Subcutaneous abdominal adipose tissue (tissue), 5 donors: ENCODE data around the gene OR6S1.

Experiments
- H3K27ac ChIP-seq: one replicate; pipeline ENCODE4 v1.7.0; 2013; ENCODE audit warnings: low read depth, mild to moderate bottlenecking, inconsistent platforms, low read length, moderate library complexity
- H3K27me3 ChIP-seq, 5 donors: one replicate each; pipeline ENCODE4 v1.7.0; 2013; ENCODE audit warnings: low read length in 5 of 5, inconsistent platforms in 1 of 5; ENCODE audit not compliant: control insufficient read depth in 5 of 5, insufficient read depth in 4 of 5
- H3K36me3 ChIP-seq, 5 donors: one replicate each; pipeline ENCODE4 v1.7.0; 2013; ENCODE audit warnings: low read length in 5 of 5; ENCODE audit not compliant: control insufficient read depth in 5 of 5, insufficient read depth in 5 of 5
- H3K4me1 ChIP-seq, 5 donors: one replicate each; pipeline ENCODE4 v1.7.0; 2013; ENCODE audit warnings: low read length in 5 of 5, mild to moderate bottlenecking in 3 of 5, moderate library complexity in 1 of 5; ENCODE audit not compliant: control insufficient read depth in 5 of 5, insufficient read depth in 5 of 5
- H3K4me3 ChIP-seq, 5 donors: one replicate each; pipeline ENCODE4 v1.7.0; 2013; ENCODE audit warnings: low read length in 5 of 5, low read depth in 1 of 5
- H3K9ac ChIP-seq, 5 donors: one replicate each; pipeline ENCODE4 v1.7.0; 2013; ENCODE audit warnings: low read length in 5 of 5, mild to moderate bottlenecking in 4 of 5, moderate library complexity in 3 of 5
- H3K9me3 ChIP-seq, 5 donors: one replicate each; pipeline ENCODE4 v1.7.0; 2013; ENCODE audit warnings: low read length in 5 of 5; ENCODE audit not compliant: control insufficient read depth in 5 of 5
- donor health status: healthy.
- donor health status: healthy.
- donor health status: healthy.
- donor health status: healthy.
- donor health status: healthy.

Gene OR6S1

DNA sequence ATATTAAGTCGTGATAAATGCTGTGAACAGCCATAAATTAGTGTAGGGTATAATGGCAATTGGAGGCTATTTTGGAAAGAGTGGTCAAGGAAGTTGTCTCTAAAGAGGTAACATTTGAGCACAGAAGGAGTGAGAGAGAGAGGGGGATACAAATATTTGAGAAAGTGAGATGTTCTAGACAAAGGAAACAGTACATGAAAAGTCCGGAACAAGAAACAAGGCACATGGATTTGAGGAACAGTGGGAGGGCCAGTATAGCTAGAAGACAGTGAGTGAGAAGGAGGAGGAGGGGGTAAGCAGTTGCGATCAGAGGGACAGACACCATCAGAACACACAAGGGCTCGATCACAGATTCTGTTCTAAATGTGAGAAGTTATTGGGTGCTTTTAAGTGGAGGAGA is 30.2 kb downstream of the OR6S1 start:
- Histone ChIP-seq H3K9me3 (no peaks in the 10 kb centered on the region), H3K36me3 (no peaks in the 10 kb centered on the region), H3K27me3 (no peaks in the 10 kb centered on the region), H3K4me3 (no peak overlapping the region), H3K27ac (no peak overlapping the region), H3K4me1 (peaks cover 5 to 36% (median 29%) of the 10 kb centered on the region in 5 donors), H3K9ac (no peak overlapping the region)

GRCh38 chr14:20610002-20610765 is 31.3 kb downstream of the OR6S1 start:
- H3K27ac ChIP-seq: peak overlapping the region; percentile 64
- H3K9ac ChIP-seq: peak overlapping the region; percentile 40 to 85 (median 76)
- H3K9me3 ChIP-seq: no peaks in the 10 kb centered on the region
- H3K4me1 ChIP-seq: peaks cover 5 to 36% (median 29%) of the 10 kb centered on the region in 5 donors
- H3K36me3 ChIP-seq: no peaks in the 10 kb centered on the region
- H3K4me3 ChIP-seq: peak overlapping the region; percentile 68 to 92 (median 90)
- H3K27me3 ChIP-seq: no peaks in the 10 kb centered on the region

GRCh38 chr14:20609215-20610001 is 32.1 kb downstream of the OR6S1 start:
- Histone ChIP-seq H3K9me3 (no peaks in the 10 kb centered on the region), H3K27ac (peak overlapping the region; percentile 64), H3K4me1 (peaks cover 5 to 33% (median 26%) of the 10 kb centered on the region in 5 donors), H3K27me3 (no peaks in the 10 kb centered on the region), H3K9ac (peak overlapping the region; percentile 40 to 85 (median 76)), H3K4me3 (peak overlapping the region; percentile 79 to 92 (median 90)), H3K36me3 (no peaks in the 10 kb centered on the region)

DNA sequence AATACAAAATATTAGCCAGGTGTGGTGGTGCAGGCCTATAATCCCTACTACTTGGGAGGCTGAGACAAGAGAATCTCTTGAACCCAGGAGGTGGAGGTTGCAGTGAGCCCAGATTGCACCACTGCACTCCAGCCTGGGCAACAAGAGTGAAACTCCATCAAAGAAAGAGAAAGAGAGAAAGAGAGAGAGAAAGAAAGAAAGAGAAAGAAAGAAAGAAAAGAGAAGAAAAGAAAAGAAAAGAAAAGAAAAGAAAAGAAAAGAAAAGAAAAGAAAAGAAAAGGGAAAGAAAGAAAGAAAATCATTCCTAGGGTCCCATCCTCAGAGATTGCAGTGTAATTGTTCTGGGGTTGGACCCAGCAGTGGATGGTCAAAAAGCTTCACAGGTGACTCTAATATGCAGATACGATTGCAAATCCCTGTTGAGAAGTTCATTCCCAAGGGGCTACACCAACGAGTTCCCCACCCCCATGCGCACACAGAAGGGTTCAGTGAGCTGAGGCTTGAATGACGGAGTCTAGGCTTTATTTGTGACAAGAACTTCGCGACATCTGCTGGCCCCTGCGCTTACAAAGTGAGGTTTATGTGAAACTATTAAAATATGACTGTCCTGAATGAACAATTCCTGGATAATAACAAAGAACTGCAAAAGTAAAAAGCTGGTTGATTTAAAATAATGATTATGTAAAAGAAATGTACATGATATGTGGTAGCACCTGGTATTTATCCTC is 32.9 kb downstream of the OR6S1 start:
- Histone ChIP-seq H3K9me3 (no peaks in the 10 kb centered on the region), H3K27ac (no peak overlapping the region), H3K27me3 (no peaks in the 10 kb centered on the region), H3K4me1 (peaks cover 5 to 24% (median 17%) of the 10 kb centered on the region in 5 donors), H3K9ac (no peak overlapping the region), H3K36me3 (no peaks in the 10 kb centered on the region), H3K4me3 (no peak overlapping the region)

- H3K4me3 ChIP-seq: no peak overlapping the region
- H3K9ac ChIP-seq: no peak overlapping the region
- H3K36me3 ChIP-seq: no peaks in the 10 kb centered on the region
- no peaks in the 10 kb centered on the region for H3K27me3 ChIP-seq
- H3K27ac ChIP-seq: no peak overlapping the region
- no peaks in the 10 kb centered on the region for H3K9me3 ChIP-seq
- H3K4me1 ChIP-seq: peaks cover 4 to 21% (median 13%) of the 10 kb centered on the region in 5 donors
These were observed 33.9 kb downstream of the OR6S1 start for GRCh38 chr14:20607617-20608016.

- Histone ChIP-seq H3K9ac (no peak overlapping the region), H3K4me1 (peaks cover 4 to 16% (median 11%) of the 10 kb centered on the region in 5 donors), H3K27ac (no peak overlapping the region)
These were observed 34.6 kb downstream of the OR6S1 start for GRCh38 chr14:20606902-20607242.

GRCh38 chr14:20606190-20606901 is 35.1 kb downstream of the OR6S1 start:
- Histone ChIP-seq H3K36me3 (no peaks in the 10 kb centered on the region), H3K4me1 (peaks cover 4 to 15% (median 11%) of the 10 kb centered on the region in 5 donors), H3K27me3 (no peaks in the 10 kb centered on the region), H3K27ac (no peak overlapping the region), H3K9me3 (no peaks in the 10 kb centered on the region), H3K4me3 (no peak overlapping the region), H3K9ac (no peak overlapping the region)

More at GRCh38 chr14:20606902-20607242, 34.6 kb downstream of the OR6S1 start:
- Histone ChIP-seq H3K27me3 (no peaks in the 10 kb centered on the region), H3K4me3 (no peak overlapping the region), H3K36me3 (no peaks in the 10 kb centered on the region), H3K9me3 (no peaks in the 10 kb centered on the region)

DNA sequence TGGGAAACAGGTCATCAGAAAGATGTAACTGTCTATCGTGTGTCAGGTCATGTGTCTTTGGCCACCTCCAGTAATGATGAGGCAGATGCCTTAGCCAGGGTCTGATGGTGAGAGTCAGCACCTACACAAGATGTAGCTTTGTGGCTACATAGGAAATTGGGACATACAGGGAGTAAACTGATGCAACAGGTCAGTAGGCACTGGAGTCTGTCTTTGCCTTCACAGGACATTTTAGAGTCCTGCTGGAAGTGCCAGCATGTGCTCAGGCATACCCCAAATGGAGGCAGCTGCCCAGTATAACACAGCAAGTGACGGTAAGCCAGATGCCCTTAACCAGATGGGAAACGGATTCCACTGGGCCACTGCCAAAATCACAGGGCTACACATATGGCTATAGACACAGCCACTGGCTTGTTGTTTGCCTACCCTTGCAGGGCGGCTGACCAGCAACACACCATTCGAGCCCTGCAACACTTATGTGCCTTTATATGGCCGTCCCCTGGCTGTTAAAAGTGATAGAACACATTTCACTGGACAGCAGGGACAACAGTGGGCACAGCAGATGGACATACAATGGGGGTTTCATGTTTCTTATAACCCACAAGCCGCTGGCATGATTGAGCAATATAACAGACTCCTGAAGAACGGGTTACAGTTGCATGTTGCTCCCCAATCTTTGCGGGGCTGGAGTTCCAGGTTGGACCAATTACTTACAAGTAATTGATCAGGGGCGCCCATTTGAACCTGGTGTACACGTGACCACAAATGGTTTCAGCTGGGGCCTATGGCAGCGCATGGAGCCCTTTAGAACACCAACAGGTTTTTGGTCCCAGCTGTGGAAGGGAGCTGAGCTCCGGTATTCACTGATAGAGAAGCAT is 37.4 kb downstream of the OR6S1 start:
- no peaks in the 10 kb centered on the region for H3K27me3 ChIP-seq
- no peak overlapping the region for H3K9ac ChIP-seq
- H3K9me3 ChIP-seq: no peaks in the 10 kb centered on the region
- no peaks in the 10 kb centered on the region for H3K36me3 ChIP-seq
- H3K4me3 ChIP-seq: no peak overlapping the region
- no peaks in the 10 kb centered on the region for H3K4me1 ChIP-seq
- H3K27ac ChIP-seq: no peak overlapping the region

- no peak overlapping the region for H3K9ac ChIP-seq
- H3K36me3 ChIP-seq: no peaks in the 10 kb centered on the region
- no peak overlapping the region for H3K27ac ChIP-seq
- H3K4me3 ChIP-seq: no peak overlapping the region
- H3K4me1 ChIP-seq: no peaks in the 10 kb centered on the region
- no peaks in the 10 kb centered on the region for H3K9me3 ChIP-seq
- H3K27me3 ChIP-seq: no peaks in the 10 kb centered on the region
These were observed 38.9 kb downstream of the OR6S1 start for GRCh38 chr14:20602583-20602982.
